Activated CD8-positive, alpha-beta memory T cell treated with anti-CD3 and anti-CD28 coated beads for 24 hours (primary cell): ENCODE data around the gene RMND1.
A peak's percentile ranks its signal among the peaks of the same experiment; 100 is the strongest.
"Not testable (repeated sequence)": the region's sequence is repeated elsewhere in the genome, so short reads cannot be mapped to it uniquely, and the experiment has no call there.

Source experiments
- DNase-seq: peaks from one replicate; pipeline ENCODE4 v3.0.0-alpha.2; 2020

Gene RMND1

GRCh38 chr6:151381722-151382121 lies 70.2 kb downstream of the RMND1 start:
- DNase-seq = no peak

- no peak for DNase-seq
Measured at GRCh38 chr6:151380848-151381205, 71.1 kb downstream of the RMND1 start.

- no peak for DNase-seq
Measured at GRCh38 chr6:151379933-151380847, 71.7 kb downstream of the RMND1 start.

- no peak for DNase-seq
Measured at GRCh38 chr6:151377095-151377494, 74.8 kb downstream of the RMND1 start.

GRCh38 chr6:151376440-151376839 lies 75.5 kb downstream of the RMND1 start:
- DNase-seq = no peak

- DNase-seq = no peak
Measured at GRCh38 chr6:151375833-151376232, 76.1 kb downstream of the RMND1 start.

- no peak for DNase-seq
Measured at GRCh38 chr6:151374036-151374683, 77.8 kb downstream of the RMND1 start.

GRCh38 chr6:151372164-151372563 lies 79.8 kb downstream of the RMND1 start:
- peak; percentile 59 for DNase-seq

GRCh38 chr6:151370509-151371078 lies 81.3 kb downstream of the RMND1 start:
- DNase-seq = peak; percentile 53

GRCh38 chr6:151365233-151365632 lies 86.7 kb downstream of the RMND1 start:
- DNase-seq = no peak

- no peak for DNase-seq
Measured at GRCh38 chr6:151359486-151359885, 92.4 kb downstream of the RMND1 start.

GRCh38 chr6:151358475-151358874 lies 93.5 kb downstream of the RMND1 start:
- no peak for DNase-seq

- no peak for DNase-seq
Measured at GRCh38 chr6:151357758-151358436, 94.0 kb downstream of the RMND1 start.

GRCh38 chr6:151356983-151357382 lies 94.9 kb downstream of the RMND1 start:
- DNase-seq = not testable (repeated sequence)
